Mucosa of stomach (tissue), 1 donor: ENCODE data around the gene CNTNAP2.

ENCODE experiments used
- H3K27me3 ChIP-seq: one replicate; pipeline ENCODE4 v1.7.0; 2013; ENCODE audit warnings: mild to moderate bottlenecking, low read length; ENCODE audit not compliant: control insufficient read depth, insufficient read depth
- H3K36me3 ChIP-seq: one replicate; pipeline ENCODE4 v1.7.0; 2013; ENCODE audit warnings: low read length; ENCODE audit not compliant: control insufficient read depth, insufficient read depth
- H3K4me1 ChIP-seq: one replicate; pipeline ENCODE4 v1.7.0; 2013; ENCODE audit warnings: mild to moderate bottlenecking, low read length; ENCODE audit not compliant: control insufficient read depth, insufficient read depth
- H3K4me3 ChIP-seq: one replicate; pipeline ENCODE4 v1.7.0; 2013; ENCODE audit warnings: low read length
- H3K9ac ChIP-seq: one replicate; pipeline ENCODE4 v1.7.0; 2013; ENCODE audit warnings: mild to moderate bottlenecking, low read length, moderate library complexity
- H3K9me3 ChIP-seq: one replicate; pipeline ENCODE4 v1.7.0; 2013; ENCODE audit warnings: mild to moderate bottlenecking, low read length, moderate library complexity; ENCODE audit not compliant: control insufficient read depth
- donor health status: Pancreatic carcinoma.

Gene CNTNAP2

GRCh38 chr7:147547252-147547897 is 1430.8 kb downstream of the CNTNAP2 start:
- Histone ChIP-seq H3K9ac (no peak overlapping the region), H3K4me1 (no peaks in the 10 kb centered on the region), H3K27me3 (no peaks in the 10 kb centered on the region)

GRCh38 chr7:147556317-147556716 is 1439.7 kb downstream of the CNTNAP2 start:
- H3K27me3 ChIP-seq, result no peaks in the 10 kb centered on the region
- no peaks in the 10 kb centered on the region for H3K4me1 ChIP-seq
- no peaks in the 10 kb centered on the region for H3K36me3 ChIP-seq
- H3K9me3 ChIP-seq, result no peaks in the 10 kb centered on the region
- H3K4me3 ChIP-seq, result no peak overlapping the region
- H3K9ac ChIP-seq, result no peak overlapping the region

More at GRCh38 chr7:147547252-147547897, 1430.8 kb downstream of the CNTNAP2 start:
- H3K9me3 ChIP-seq, result no peaks in the 10 kb centered on the region
- H3K4me3 ChIP-seq, result no peak overlapping the region
- no peaks in the 10 kb centered on the region for H3K36me3 ChIP-seq

- Histone ChIP-seq H3K4me3 (no peak overlapping the region), H3K36me3 (no peaks in the 10 kb centered on the region), H3K27me3 (no peaks in the 10 kb centered on the region), H3K9me3 (no peaks in the 10 kb centered on the region), H3K9ac (no peak overlapping the region), H3K4me1 (no peaks in the 10 kb centered on the region)
Measured at GRCh38 chr7:147563669-147564068, 1447.1 kb downstream of the CNTNAP2 start.

DNA sequence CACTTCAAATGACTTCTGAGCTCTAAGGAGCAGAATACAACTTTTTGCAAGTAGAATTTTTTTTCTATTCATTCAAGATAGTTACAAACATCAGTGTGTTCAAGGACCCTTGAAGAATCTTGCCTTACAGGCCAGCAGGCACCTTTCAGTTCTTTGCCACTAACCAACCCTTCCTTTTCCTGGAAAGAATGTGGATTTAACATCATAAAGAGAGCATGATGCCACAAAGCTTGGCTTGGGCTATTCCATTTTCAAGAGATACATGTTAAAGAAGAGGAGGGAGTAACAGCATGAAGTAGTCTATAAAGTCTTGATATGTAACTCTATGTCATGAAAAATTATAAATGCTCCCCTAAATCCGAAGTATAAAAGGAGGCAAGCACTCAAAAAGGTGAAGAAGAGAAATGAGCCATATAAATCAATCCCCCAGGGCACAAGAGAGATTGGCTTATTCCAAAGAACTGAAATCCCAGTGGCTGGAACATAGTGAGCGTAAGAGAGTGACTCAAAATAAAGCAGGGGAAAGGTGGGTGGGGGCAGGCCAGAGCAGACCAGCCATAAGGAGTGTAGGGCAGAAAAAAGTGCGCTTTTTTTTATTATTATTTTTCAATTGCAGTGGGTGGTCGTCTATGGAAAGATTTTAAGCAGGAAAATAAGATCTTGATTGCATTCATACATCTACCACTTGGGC is 1448.3 kb downstream of the CNTNAP2 start:
- Histone ChIP-seq H3K27me3 (no peaks in the 10 kb centered on the region), H3K36me3 (no peaks in the 10 kb centered on the region), H3K4me3 (no peak overlapping the region), H3K9me3 (no peaks in the 10 kb centered on the region), H3K4me1 (no peaks in the 10 kb centered on the region), H3K9ac (no peak overlapping the region)

GRCh38 chr7:147567043-147567442 is 1450.4 kb downstream of the CNTNAP2 start:
- no peaks in the 10 kb centered on the region for H3K9me3 ChIP-seq

GRCh38 chr7:147569116-147569913 is 1452.7 kb downstream of the CNTNAP2 start:
- H3K4me1 ChIP-seq, result no peaks in the 10 kb centered on the region
- H3K36me3 ChIP-seq, result no peaks in the 10 kb centered on the region
- no peaks in the 10 kb centered on the region for H3K9me3 ChIP-seq
- no peaks in the 10 kb centered on the region for H3K27me3 ChIP-seq
- no peak overlapping the region for H3K9ac ChIP-seq
- no peak overlapping the region for H3K4me3 ChIP-seq

More at GRCh38 chr7:147567043-147567442, 1450.4 kb downstream of the CNTNAP2 start:
- H3K4me1 ChIP-seq, result no peaks in the 10 kb centered on the region
- H3K4me3 ChIP-seq, result no peak overlapping the region
- H3K27me3 ChIP-seq, result no peaks in the 10 kb centered on the region
- no peak overlapping the region for H3K9ac ChIP-seq
- H3K36me3 ChIP-seq, result no peaks in the 10 kb centered on the region

DNA sequence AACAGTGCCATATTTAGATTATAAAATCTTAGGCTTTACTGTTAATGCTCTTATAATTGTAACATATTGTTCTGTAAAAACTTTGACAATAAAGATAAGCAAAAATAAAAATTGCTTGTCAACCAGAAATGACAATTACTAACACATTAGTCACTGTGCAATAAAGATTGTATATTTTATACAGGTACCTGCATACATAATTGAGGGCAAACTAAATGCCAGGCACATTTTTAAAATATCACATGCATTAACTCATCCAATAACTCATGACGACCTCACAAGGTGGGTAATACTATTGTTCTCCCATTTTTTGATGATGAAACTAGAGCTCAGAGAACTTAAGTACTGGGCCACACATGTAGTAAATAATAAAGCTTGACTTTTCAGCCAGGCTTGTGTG is 1453.8 kb downstream of the CNTNAP2 start:
- no peak overlapping the region for H3K4me3 ChIP-seq

DNA sequence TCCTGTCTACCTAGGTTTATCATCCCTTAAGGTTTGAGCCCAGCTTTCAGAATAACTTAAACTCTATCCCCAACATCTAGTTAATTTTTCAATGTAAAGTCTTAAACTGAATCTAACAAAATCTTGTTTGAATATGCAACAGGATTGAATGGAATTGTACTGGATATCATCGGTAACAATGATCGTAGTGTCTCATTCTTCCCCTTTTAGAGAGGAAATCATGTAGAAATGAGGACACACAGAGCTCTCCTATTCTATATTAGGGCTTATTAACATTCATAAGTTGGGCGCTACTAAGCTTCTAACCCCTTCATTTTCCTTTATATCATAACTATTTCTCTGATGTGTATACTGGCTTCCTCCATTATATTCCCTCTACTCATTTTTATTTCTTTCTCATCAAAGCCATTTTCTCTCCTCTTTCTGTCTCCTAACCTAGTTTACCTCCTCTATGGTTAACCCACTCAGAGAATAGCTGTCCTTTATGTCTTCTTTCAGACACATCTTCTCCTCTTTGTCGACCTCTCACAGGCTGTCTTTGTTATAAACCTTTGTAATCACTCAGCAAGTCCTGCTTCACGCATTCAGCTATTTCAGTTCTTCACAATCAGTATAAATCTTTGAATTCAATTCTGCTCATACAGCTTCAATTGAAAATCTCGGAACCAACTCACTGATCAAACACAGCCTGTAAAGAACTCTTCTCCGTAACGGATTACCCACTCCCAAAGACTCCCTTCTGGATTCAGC is 1455.0 kb downstream of the CNTNAP2 start:
- Histone ChIP-seq H3K4me3 (no peak overlapping the region), H3K36me3 (no peaks in the 10 kb centered on the region), H3K9me3 (no peaks in the 10 kb centered on the region), H3K9ac (no peak overlapping the region), H3K27me3 (no peaks in the 10 kb centered on the region), H3K4me1 (no peaks in the 10 kb centered on the region)

More for the DNA sequence above, 1453.8 kb downstream of the CNTNAP2 start:
- Histone ChIP-seq H3K4me1 (no peaks in the 10 kb centered on the region), H3K9ac (no peak overlapping the region), H3K36me3 (no peaks in the 10 kb centered on the region), H3K27me3 (no peaks in the 10 kb centered on the region), H3K9me3 (no peaks in the 10 kb centered on the region)

DNA sequence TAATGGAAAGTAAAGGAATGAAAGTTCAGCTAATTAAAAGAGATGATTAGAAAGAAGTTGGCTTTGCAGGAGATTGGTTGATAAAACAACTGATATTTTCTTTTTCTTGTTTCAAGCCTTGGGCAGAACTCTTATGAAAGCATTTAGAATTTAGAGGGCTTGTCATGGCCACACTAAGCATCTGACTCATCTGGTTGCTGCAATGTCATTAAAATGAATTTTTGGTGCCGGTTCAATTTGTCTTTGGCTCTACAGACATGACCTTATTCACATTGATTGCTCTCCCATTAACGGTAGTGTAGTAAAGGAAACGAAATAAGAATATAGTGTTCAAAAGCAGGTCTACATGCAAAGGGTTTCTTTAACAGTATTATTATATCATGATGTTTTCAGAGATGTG is 1461.6 kb downstream of the CNTNAP2 start:
- H3K9me3 ChIP-seq, result no peaks in the 10 kb centered on the region
- H3K4me1 ChIP-seq, result no peaks in the 10 kb centered on the region
- H3K27me3 ChIP-seq, result no peaks in the 10 kb centered on the region
- no peak overlapping the region for H3K4me3 ChIP-seq
- no peak overlapping the region for H3K9ac ChIP-seq
- no peaks in the 10 kb centered on the region for H3K36me3 ChIP-seq

- H3K27me3 ChIP-seq, result no peaks in the 10 kb centered on the region
- no peaks in the 10 kb centered on the region for H3K36me3 ChIP-seq
- H3K4me3 ChIP-seq, result no peak overlapping the region
- H3K9me3 ChIP-seq, result no peaks in the 10 kb centered on the region
- no peak overlapping the region for H3K9ac ChIP-seq
- H3K4me1 ChIP-seq, result no peaks in the 10 kb centered on the region
Measured at GRCh38 chr7:147579148-147579547, 1462.5 kb downstream of the CNTNAP2 start.

GRCh38 chr7:147584771-147585193 is 1468.2 kb downstream of the CNTNAP2 start:
- H3K4me3 ChIP-seq, result no peak overlapping the region
- no peak overlapping the region for H3K9ac ChIP-seq
- no peaks in the 10 kb centered on the region for H3K27me3 ChIP-seq
- H3K9me3 ChIP-seq, result no peaks in the 10 kb centered on the region
- no peaks in the 10 kb centered on the region for H3K4me1 ChIP-seq
- H3K36me3 ChIP-seq, result no peaks in the 10 kb centered on the region
